C4-2B (cell line): ENCODE data around the gene PLOD1.

Experiments
- CTCF ChIP-seq: fragments of 450-650 bp; conservative IDR thresholded peaks from 2 replicates; pipeline ENCODE4 v1.5.1; 2017; ENCODE audit warnings: mild to moderate bottlenecking
- ZFX ChIP-seq: fragments of 450-650 bp; IDR thresholded peaks from 2 replicates; pipeline ENCODE4 v1.6.1; 2017

GRCh38 chr1:11914024-11914423, 20.5 kb upstream of the PLOD1 start:
- TF ChIP-seq CTCF (no peak), ZFX (no peak)
